ENCODE data around the gene SLC46A2.

GRCh38 chr9:112884721-112885120 is 6.0 kb downstream of the SLC46A2 start:
- TF ChIP-seq, protein P1, sequence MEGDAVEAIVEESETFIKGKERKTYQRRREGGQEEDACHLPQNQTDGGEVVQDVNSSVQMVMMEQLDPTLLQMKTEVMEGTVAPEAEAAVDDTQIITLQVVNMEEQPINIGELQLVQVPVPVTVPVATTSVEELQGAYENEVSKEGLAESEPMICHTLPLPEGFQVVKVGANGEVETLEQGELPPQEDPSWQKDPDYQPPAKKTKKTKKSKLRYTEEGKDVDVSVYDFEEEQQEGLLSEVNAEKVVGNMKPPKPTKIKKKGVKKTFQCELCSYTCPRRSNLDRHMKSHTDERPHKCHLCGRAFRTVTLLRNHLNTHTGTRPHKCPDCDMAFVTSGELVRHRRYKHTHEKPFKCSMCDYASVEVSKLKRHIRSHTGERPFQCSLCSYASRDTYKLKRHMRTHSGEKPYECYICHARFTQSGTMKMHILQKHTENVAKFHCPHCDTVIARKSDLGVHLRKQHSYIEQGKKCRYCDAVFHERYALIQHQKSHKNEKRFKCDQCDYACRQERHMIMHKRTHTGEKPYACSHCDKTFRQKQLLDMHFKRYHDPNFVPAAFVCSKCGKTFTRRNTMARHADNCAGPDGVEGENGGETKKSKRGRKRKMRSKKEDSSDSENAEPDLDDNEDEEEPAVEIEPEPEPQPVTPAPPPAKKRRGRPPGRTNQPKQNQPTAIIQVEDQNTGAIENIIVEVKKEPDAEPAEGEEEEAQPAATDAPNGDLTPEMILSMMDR (IDR thresholded peaks at IDR 0.05 in 2 of 3, conservative IDR thresholded peaks at IDR 0.05 in 1 of 3; ENCODE audit: borderline replicate concordance in 1 of 3, insufficient read depth in 1 of 3, low read depth in 2 of 3, low read length in 2 of 3) = no peak
- TF ChIP-seq POLR2A (IDR thresholded peaks at IDR 0.05; ENCODE audit: borderline replicate concordance, extremely low read depth, insufficient read depth, insufficient read length) = no peak
- no peak for TF ChIP-seq SRF (IDR thresholded peaks at IDR 0.05; ENCODE audit: low read depth)
- no peak for TF ChIP-seq EZH2 (IDR thresholded peaks at IDR 0.05)

Data from HCT116 (cell line).